Measurements from ENCODE around the gene CLDN14.

Gene CLDN14

GRCh38 chr21:36510911-36511310, 31.0 kb upstream of the CLDN14 start:
- FAIRE-seq (no peak), DNase-seq (ENCODE audit: insufficient read length, low spot score) (no peak)

GRCh38 chr21:36509973-36510664, 30.2 kb upstream of the CLDN14 start:
- FAIRE-seq (no peak), DNase-seq (ENCODE audit: insufficient read length, low spot score) (no peak)

More at GRCh38 chr21:36510911-36511310, 31.0 kb upstream of the CLDN14 start:
- no peak for TF ChIP-seq CTCF (IDR thresholded peaks at IDR 0.05; ENCODE audit: insufficient read depth, missing control alignments)

GRCh38 chr21:36508948-36509347, 29.0 kb upstream of the CLDN14 start:
- no peak for DNase-seq (ENCODE audit: insufficient read length, low spot score)
- no peak for FAIRE-seq
- no peak for TF ChIP-seq CTCF (IDR thresholded peaks at IDR 0.05; ENCODE audit: insufficient read depth, missing control alignments)

More at GRCh38 chr21:36509973-36510664, 30.2 kb upstream of the CLDN14 start:
- no peak for TF ChIP-seq CTCF (IDR thresholded peaks at IDR 0.05; ENCODE audit: insufficient read depth, missing control alignments)

- TF ChIP-seq CTCF (IDR thresholded peaks at IDR 0.05; ENCODE audit: insufficient read depth, missing control alignments): no peak
- FAIRE-seq: no peak
- DNase-seq (ENCODE audit: insufficient read length, low spot score): no peak
Measured at GRCh38 chr21:36507397-36508018, 27.6 kb upstream of the CLDN14 start.

- no peak for DNase-seq (ENCODE audit: insufficient read length, low spot score)
- TF ChIP-seq CTCF (IDR thresholded peaks at IDR 0.05; ENCODE audit: insufficient read depth, missing control alignments): no peak
- no peak for FAIRE-seq
Measured at GRCh38 chr21:36506482-36506881, 26.6 kb upstream of the CLDN14 start.

GRCh38 chr21:36504067-36505058, 24.4 kb upstream of the CLDN14 start:
- FAIRE-seq (no peak), DNase-seq (ENCODE audit: insufficient read length, low spot score) (no peak)
- TF ChIP-seq CTCF (IDR thresholded peaks at IDR 0.05; ENCODE audit: insufficient read depth, missing control alignments): peak; percentile 77
